Activated CD4-positive, alpha-beta memory T cell treated with anti-CD3 and anti-CD28 coated beads for 36 hours (primary cell): ENCODE data around the gene MICAL3. TPM values are rescaled to one million over a fixed set of nuclear protein-coding genes. Genes with fewer than 3 reads are reported as not detected.
"Not testable (repeated sequence)": the region's sequence is repeated elsewhere in the genome, so short reads cannot be mapped to it uniquely, and the experiment has no call there.

Experiments used
- CTCF ChIA-PET: fragments of 350-600 bp; sonication (Branson Sonifier 250); formaldehyde crosslinking; loops from one replicate; lab custom pipeline; 2021; ENCODE audit warnings: antibody characterized with exemption, inconsistent platforms; lab: Charles Lee
- POLR2A ChIA-PET: fragments of 350-600 bp; sonication (Branson Sonifier 250); formaldehyde crosslinking; loops from one replicate; lab custom pipeline; 2021; ENCODE audit warnings: antibody characterized with exemption; lab: Charles Lee
- DNase-seq: peaks from one replicate; pipeline ENCODE4 v3.0.0-alpha.2; 2020
- H3K27ac Mint-ChIP-seq: one replicate; pipeline ENCODE4 v1.8.0; 2021; ENCODE audit warnings: mixed read lengths
- H3K27me3 Mint-ChIP-seq: one replicate; pipeline ENCODE4 v1.8.0; 2021; ENCODE audit warnings: mixed read lengths
- H3K36me3 Mint-ChIP-seq: one replicate; pipeline ENCODE4 v1.8.0; 2021; ENCODE audit warnings: mixed read lengths
- H3K4me1 Mint-ChIP-seq: one replicate; pipeline ENCODE4 v1.8.0; 2021; ENCODE audit warnings: low read depth, mixed read lengths
- H3K4me3 Mint-ChIP-seq: one replicate; pipeline ENCODE4 v1.8.0; 2021; ENCODE audit warnings: mild to moderate bottlenecking, mixed read lengths
- H3K9me3 Mint-ChIP-seq: one replicate; pipeline ENCODE4 v1.8.0; 2021; ENCODE audit warnings: mixed read lengths
- intact Hi-C: fragments of 100-400 bp; cut with micrococcal nuclease; formaldehyde crosslinking; loops from one replicate; pipeline ENCODE4 v1.15.1; 2023
- total RNA-seq, 2 experiments: library from RNA; stranded (reverse); gene quantifications; one replicate each; pipeline ENCODE4 v1.2.3, GENCODE V29; 2021

The MICAL3 gene
- total RNA-seq, 2 experiments from 2014 or later: 29.7 to 37.2 TPM

DNA sequence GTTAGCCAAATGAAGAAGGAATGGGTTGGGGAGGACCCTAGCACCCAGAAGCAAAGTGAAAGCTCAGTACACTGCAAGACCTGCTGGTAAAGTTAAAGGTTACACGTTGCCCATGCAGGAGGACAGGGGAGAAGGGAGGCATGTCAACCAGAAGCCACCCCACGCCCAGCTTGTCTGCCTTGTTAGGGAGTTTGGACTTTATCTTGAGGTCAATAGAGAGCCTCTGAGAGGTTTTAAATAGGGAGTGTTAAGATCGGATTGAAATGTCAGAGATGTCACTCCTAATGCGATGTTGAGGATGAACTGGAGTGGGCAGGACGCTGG is 34.7 kb upstream of the MICAL3 start:
- ChIA-PET POLR2A (no interaction called here), CTCF (interaction anchor here (2.2 kb wide), 1 partner anchor 17 kb away, joined by 6 read pairs; no protein-coding TSS in a partner anchor)
- no peak overlapping the region for H3K27ac Mint-ChIP-seq
- H3K4me3 Mint-ChIP-seq: no peak overlapping the region
- H3K4me1 Mint-ChIP-seq: peaks cover 4% of the 10 kb centered on the region
- H3K9me3 Mint-ChIP-seq: no peaks in the 10 kb centered on the region
- peaks cover 6% of the 10 kb centered on the region for H3K27me3 Mint-ChIP-seq
- H3K36me3 Mint-ChIP-seq: no peaks in the 10 kb centered on the region
- no peak for DNase-seq
- intact Hi-C loops: no loop called here

DNA sequence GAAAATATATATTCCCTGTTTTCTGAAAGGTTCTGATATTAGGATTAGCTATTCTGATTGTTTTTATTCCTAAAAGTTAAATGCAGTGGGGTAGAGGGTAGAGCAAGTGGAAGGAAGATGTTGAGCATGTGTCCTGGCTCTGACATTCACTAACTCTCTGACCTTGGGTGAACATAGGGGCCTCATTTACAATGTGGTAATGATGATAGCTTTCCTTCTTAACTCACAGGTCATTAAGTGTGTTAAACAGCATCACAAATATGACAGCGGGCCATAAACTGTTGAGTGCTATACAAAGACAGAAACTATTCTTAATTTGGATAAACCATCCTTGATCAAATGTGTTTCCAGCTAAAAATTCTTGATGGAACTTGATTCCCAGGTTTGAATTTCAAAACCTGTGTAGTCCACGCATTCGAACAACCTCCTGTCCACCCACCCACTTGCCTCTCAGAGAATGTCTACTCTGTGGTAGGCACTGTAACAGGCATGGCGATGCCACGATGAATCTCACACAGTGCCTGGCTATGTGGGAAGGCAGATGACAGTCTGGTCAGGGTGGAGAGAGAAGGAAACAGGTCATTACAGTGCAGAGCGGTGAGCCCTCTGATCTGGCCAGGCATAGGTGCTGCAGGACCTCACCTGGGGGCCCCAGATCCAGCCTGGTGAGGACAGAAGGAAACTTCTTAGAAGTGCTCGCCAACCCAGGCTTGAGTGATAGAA is 34.2 kb upstream of the MICAL3 start:
- H3K4me3 Mint-ChIP-seq: no peak overlapping the region
- POLR2A ChIA-PET: no interaction called here
- intact Hi-C loops: no loop called here
- H3K27ac Mint-ChIP-seq: no peak overlapping the region
- H3K36me3 Mint-ChIP-seq: no peaks in the 10 kb centered on the region
- CTCF ChIA-PET: interaction anchor here (1.0 to 2.2 kb wide), 2 partner anchors 18 to 316 kb away, joined by 3 to 6 read pairs; no protein-coding TSS in a partner anchor
- no peak for DNase-seq
- H3K9me3 Mint-ChIP-seq: no peaks in the 10 kb centered on the region
- peaks cover 6% of the 10 kb centered on the region for H3K27me3 Mint-ChIP-seq
- H3K4me1 Mint-ChIP-seq: peaks cover 4% of the 10 kb centered on the region

DNA sequence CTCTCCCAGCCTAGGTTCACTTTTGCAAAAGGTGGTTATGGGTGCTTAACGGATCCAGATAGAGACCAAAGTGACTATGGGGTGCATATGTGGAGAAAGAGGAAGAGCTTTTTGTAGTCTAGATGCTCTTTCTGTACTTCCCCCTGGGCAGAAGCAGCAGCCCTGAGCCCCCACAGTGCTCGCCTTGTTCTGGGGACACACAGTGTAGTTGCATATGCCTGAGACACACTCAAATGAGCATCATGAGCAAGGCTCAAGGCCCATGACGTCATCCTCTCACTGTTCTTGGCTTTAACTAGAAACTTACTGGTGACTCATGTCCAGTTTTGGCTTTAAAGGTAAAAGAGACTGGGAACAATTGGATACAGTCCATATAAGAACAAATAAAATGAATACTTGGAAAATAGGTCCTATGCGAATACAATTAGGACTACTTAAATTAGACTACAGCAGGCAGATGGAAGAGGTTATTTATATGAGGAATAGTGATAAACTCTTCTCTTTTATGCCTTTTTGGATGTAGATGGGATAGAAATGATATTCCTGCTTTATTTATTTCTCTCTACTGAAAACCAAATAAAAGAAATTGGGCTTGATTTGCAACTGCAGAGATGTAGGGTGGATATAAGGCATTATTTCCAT is 33.3 kb upstream of the MICAL3 start:
- ChIA-PET CTCF (interaction anchor here (1.0 to 2.2 kb wide), 2 partner anchors 19 to 315 kb away, joined by 3 to 6 read pairs; no protein-coding TSS in a partner anchor), POLR2A (no interaction called here)
- intact Hi-C loops: no loop called here
- no peak overlapping the region for H3K4me3 Mint-ChIP-seq
- peaks cover 4% of the 10 kb centered on the region for H3K4me1 Mint-ChIP-seq
- no peak for DNase-seq
- no peaks in the 10 kb centered on the region for H3K9me3 Mint-ChIP-seq
- H3K27me3 Mint-ChIP-seq: peaks cover 6% of the 10 kb centered on the region
- H3K27ac Mint-ChIP-seq: no peak overlapping the region
- no peaks in the 10 kb centered on the region for H3K36me3 Mint-ChIP-seq

DNA sequence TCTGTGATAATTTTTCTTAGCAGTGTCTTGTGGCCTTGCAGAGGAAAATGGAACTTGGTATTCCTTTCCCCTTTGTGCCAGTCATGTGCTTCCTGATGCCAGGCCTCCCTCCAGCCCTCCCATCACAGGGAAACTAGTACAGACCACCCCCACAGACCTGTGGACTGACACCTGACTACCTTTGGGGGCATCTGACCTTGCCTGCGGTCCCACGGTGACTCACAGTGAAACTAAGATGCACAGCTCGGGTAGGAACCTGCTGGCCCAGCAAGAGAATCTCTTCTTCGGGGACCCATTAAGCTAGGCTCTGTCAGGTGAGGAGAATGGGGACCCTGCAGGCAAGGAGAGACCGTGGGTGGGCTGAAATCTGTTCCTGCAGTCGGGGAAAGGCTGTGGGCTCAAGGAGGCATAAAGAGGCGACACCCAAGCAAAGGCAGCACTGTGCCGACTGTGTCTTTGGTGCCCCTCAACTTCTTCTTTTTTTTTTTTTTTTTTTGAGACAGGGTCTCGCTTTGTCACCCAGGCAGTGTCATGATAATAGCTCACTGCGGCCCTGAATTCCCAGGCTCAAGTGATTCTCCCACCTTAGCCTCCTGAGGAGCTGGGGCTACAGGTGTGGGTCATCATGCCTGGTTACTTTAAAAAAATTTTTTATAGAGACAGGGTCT is 32.6 kb upstream of the MICAL3 start:
- intact Hi-C loops: no loop called here
- ChIA-PET CTCF (no interaction called here), POLR2A (no interaction called here)
- Mint-ChIP-seq H3K9me3 (no peaks in the 10 kb centered on the region), H3K4me3 (no peak overlapping the region), H3K36me3 (no peaks in the 10 kb centered on the region), H3K4me1 (peaks cover 4% of the 10 kb centered on the region), H3K27ac (no peak overlapping the region), H3K27me3 (peaks cover 6% of the 10 kb centered on the region)
- DNase-seq: no peak

DNA sequence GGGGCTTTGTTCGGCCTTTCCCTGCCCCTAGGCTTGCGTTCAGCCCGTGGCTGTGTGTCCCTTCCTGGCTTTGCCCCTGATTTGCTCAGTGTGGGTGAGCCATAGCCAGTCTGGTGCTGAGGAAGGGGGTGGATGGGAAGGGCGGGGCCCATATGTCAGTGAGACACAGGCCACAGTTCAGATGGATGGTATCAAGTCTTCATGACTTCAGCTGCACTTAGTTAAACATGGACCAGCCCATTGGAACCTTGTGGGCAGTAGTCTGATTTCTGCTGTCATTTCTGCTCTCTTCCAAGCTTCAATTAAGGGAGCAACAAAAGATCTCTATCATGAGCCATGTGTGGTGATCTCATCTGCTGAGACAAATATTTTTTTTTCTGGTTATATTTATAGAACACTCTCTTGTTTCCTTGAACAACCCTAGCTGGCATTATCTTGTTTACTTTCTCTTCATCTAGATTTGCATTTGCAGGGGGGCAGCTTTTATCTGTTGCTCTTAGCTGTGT is 31.9 kb upstream of the MICAL3 start:
- CTCF ChIA-PET: no interaction called here
- Mint-ChIP-seq H3K9me3 (no peaks in the 10 kb centered on the region), H3K27ac (no peak overlapping the region), H3K27me3 (peaks cover 4% of the 10 kb centered on the region), H3K4me3 (no peak overlapping the region), H3K36me3 (no peaks in the 10 kb centered on the region), H3K4me1 (peaks cover 4% of the 10 kb centered on the region)
- DNase-seq: no peak
- POLR2A ChIA-PET: no interaction called here
- intact Hi-C loops: no loop called here

DNA sequence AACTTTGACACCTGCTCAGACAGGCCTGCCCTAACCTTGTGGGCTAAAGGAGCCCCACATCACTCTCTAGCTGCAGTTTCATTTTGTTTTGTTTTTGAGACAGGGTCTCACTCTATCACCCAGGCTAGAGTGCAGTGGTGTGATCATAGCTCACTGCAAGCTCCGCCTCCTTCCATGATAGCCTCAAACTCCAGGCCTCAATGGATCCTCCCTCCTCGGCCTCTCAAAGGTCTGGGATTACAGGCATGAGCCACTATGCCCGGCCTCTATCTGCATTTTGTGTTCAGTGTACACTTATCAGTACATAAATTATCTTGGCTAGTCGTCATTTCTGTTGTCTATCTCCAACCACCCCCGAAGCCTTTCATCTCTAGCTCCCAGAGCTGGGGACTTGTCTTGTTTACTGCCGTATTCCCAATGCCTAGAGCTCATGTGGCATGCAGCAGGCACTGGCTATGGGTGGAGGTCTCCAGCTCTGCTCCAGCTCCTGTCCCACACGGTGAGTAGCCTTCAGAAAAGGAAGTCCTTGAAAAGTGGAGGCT is 31.3 kb upstream of the MICAL3 start:
- Mint-ChIP-seq H3K4me1 (peaks cover 4% of the 10 kb centered on the region), H3K4me3 (no peak overlapping the region), H3K27me3 (peaks cover 3% of the 10 kb centered on the region), H3K27ac (no peak overlapping the region), H3K9me3 (no peaks in the 10 kb centered on the region), H3K36me3 (no peaks in the 10 kb centered on the region)
- ChIA-PET CTCF (interaction anchor here (0.6 kb wide), 1 partner anchor 312 kb away, joined by 3 read pairs; no protein-coding TSS in a partner anchor), POLR2A (no interaction called here)
- DNase-seq: no peak
- intact Hi-C loops: no loop called here

DNA sequence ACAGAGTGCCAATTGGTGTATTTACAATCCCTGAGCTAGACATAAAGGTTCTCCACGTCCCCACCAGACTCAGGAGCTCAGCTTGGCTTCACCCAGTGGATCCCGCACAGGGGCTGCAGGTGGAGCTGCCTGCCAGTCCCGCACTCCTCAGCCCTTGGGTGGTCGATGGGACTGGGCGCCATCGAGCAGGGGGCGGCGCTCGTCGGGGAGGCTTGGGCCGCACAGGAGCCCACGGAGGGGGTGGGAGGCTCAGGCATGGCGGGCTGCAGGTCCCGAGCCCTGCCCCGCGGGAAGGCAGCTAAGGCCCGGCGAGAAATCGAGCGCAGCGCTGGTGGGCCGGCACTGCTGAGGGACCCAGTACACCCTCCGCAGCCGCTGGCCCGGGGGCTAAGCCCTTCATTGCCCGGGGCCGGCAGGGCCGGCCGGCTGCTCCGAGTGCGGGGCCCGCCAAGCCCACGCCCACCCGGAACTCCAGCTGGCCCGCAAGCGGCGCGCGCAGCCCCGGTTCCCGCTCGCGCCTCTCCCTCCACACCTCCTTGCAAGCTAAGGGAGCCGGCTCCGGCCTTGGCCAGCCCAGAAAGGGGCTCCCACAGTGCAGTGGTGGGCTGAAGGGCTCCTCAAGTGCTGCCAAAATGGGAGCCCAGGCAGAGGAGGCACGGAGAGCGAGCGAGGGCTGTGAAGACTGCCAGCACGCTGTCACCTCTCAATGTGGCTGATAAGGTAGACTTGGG is 29.0 kb upstream of the MICAL3 start:
- H3K9me3 Mint-ChIP-seq, H3K4me1 Mint-ChIP-seq, POLR2A ChIA-PET, DNase-seq, H3K27ac Mint-ChIP-seq, H3K36me3 Mint-ChIP-seq, intact Hi-C loops, CTCF ChIA-PET, H3K4me3 Mint-ChIP-seq, H3K27me3 Mint-ChIP-seq: not testable (repeated sequence)

DNA sequence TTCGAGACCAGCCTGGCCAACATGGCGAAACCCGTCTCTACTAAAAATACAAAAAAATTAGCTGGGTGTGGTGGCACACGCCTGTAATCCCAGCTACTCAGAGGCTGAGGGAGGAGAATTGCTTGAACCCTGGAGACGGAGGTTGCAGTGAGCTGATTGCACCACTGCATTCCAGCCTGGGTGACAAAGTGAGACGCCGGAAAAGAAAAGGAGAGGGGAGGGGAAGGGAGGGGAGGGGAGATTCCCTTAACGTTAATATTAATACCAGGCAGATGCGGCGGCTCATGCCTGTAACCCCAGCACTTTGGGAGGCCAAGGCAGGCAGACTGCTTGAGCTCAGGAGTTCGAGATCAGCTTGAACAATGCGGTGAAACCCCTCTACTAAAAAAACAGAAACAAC is 26.8 kb upstream of the MICAL3 start:
- H3K4me1 Mint-ChIP-seq, H3K27ac Mint-ChIP-seq, DNase-seq, intact Hi-C loops, H3K4me3 Mint-ChIP-seq, H3K27me3 Mint-ChIP-seq, CTCF ChIA-PET, H3K36me3 Mint-ChIP-seq, H3K9me3 Mint-ChIP-seq: not testable (repeated sequence)
- POLR2A ChIA-PET: interaction anchor here (0.6 kb wide), 1 partner anchor 284 kb away, joined by 3 read pairs; no protein-coding TSS in a partner anchor

DNA sequence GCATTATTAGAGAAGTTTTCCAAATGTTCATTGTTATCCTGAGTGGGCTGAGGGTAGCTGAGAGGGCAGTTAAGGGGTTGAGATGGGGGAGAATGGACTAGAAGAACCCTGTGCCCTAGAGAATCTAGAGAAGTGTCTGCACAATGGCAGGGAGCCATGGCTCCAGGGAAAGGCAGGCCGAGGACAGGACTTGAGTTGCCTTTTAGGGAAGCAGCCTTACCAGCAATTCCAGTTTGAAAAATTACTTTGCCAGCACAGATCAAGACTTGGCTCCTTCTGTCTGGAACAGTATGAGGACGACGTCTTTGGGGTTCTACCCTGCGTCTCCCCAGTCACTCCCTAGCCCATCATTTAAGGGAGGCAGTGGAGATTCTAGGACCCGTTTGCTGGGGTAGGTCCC is 25.7 kb upstream of the MICAL3 start:
- Mint-ChIP-seq H3K27me3 (peaks cover 5% of the 10 kb centered on the region), H3K4me3 (no peak overlapping the region), H3K27ac (no peak overlapping the region), H3K36me3 (no peaks in the 10 kb centered on the region), H3K9me3 (no peaks in the 10 kb centered on the region), H3K4me1 (no peaks in the 10 kb centered on the region)
- ChIA-PET CTCF (no interaction called here), POLR2A (no interaction called here)
- intact Hi-C loops: no loop called here
- DNase-seq: no peak

DNA sequence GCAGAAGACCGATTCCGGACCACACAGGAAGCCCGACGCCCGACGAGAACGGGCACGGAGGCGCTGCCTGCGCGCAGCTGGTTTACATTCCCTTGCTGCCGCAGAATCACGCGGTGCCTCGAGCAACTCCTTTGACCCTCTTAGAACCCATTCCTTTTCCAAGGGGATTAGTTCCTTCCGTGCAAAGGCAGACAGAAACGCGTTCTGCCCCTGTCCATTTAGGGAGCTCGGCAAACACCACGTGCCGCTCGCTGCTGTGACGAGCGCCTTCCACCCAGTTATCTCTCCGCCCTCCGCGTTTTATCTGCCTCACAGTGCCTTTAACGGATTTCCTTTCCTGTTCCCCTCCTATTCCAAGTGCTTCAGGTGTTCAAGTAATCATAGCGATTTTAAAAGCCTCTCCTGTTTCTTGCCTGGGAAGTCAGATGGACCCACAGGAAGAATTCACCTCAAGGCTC is 24.1 kb upstream of the MICAL3 start:
- intact Hi-C loops: no loop called here
- Mint-ChIP-seq H3K9me3 (no peaks in the 10 kb centered on the region), H3K4me3 (no peak overlapping the region), H3K4me1 (no peaks in the 10 kb centered on the region), H3K27me3 (peaks cover 5% of the 10 kb centered on the region), H3K27ac (no peak overlapping the region), H3K36me3 (no peaks in the 10 kb centered on the region)
- ChIA-PET POLR2A (no interaction called here), CTCF (interaction anchor here (1.1 kb wide), 1 partner anchor 27 kb away, joined by 3 read pairs; no protein-coding TSS in a partner anchor)
- DNase-seq: no peak

DNA sequence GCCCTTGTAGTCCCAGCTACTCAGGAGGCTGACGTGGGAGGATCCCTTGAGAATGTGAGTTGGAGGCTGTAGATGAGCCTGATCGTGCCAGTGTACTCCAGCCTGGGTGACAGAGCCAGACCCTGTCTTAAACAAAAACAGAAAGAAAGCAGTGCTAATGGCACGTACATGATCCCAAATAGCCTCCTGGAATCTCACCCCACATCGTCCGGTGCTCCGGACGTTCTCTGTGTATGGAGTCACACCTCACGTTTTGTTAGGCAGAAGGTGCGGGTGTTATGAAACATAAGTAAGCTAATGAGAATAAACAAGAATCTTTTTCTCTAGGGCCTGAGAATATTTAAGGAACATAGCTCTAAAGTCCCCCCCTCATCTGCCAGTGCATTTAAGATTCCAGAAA is 23.7 kb upstream of the MICAL3 start:
- ChIA-PET POLR2A (no interaction called here), CTCF (interaction anchor here (1.1 kb wide), 1 partner anchor 28 kb away, joined by 3 read pairs; no protein-coding TSS in a partner anchor)
- H3K4me3 Mint-ChIP-seq: no peak overlapping the region
- no peaks in the 10 kb centered on the region for H3K4me1 Mint-ChIP-seq
- no peaks in the 10 kb centered on the region for H3K9me3 Mint-ChIP-seq
- no peak for DNase-seq
- H3K27ac Mint-ChIP-seq: no peak overlapping the region
- intact Hi-C loops: no loop called here
- peaks cover 5% of the 10 kb centered on the region for H3K27me3 Mint-ChIP-seq
- H3K36me3 Mint-ChIP-seq: no peaks in the 10 kb centered on the region
